ENCODE measurements around the gene SNX14.
"Not testable (repeated sequence)": the region's sequence is repeated elsewhere in the genome, so short reads cannot be mapped to it uniquely, and the experiment has no call there.

The SNX14 gene

DNA sequence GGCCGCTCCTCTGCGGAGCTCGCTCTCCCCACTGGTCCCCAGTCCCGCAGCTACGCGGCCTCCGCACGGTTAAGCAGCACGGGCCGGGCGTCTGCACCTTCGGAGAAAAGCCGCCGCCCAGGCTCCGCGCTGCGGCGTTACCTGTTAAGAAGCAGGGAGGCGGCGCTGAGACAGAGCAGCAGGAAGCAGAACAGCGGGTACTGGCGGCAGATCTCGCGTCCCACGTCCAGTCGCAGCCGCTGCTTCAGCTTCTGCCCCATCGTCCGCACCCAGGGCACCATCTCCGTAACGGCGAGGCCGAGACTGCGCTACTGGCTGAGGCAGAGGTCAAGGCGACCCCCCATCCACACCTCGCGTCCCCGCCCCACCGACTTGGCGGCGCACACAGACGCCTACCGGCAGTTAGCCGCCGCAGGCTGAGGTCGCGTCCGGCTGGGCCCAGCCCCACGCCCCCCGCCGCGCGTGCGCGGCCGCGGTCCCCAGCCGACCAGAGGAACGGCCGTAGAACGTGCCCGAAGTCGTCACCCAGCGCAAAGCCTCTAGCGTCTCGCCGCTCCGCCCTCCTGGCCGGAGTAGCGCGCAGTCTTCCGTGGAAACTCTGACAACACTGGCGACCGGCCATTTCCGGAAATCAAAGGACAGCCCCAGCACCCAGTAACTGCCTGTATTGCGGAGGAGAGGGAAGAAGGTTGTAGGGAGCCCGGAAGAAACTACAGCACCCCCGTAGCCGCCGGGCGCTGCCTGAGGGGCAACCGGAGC is at the start of gene SNX14:
Gene SNX14 (minus strand): TSS at position 421 of the 759 bp plus-strand sequence. CDS start 140 bp downstream, at position 281.
- peak; percentile 77 for DNase-seq

DNA sequence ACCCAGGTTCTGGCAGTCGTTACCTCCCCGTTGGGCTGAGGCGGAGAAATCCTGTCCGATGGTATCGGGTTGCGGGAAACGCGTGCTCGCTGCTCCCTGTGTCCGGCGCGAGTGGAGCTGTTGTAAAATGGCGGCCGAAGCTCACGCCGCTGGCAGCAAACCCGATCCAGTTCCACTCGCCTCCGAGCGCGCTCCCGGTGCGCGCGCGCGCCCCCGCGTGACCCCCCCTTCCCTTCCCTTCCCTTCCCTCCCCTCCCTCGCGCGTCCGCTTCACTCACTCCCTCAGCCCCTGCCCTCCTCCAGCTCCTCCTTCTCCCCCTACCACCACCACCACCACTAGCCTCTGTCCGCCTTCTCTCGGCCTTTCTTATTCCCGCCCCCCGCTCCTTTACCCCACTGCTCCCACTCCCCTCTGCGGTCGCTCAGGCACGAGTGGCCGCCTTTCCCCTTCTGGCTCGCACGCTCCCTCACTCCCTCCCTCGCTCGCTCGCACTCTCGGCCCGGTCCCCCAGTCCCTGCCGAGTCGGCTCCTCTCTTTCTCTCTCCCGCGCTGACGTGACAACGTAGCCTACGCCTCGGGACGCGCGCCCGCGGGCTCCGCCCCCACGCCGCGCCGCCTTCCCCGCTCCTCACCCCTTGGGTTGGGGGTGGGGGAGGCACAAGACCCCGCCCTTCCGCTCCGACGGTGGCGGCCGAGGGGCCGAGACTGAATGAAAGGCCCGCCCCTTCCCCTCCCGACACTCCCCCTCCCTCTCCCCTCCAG is 49.3 kb upstream of the SNX14 start, which contains the start of gene SYNCRIP:
Gene SYNCRIP (minus strand): TSS at position 113 of the 763 bp plus-strand sequence. CDS start 1,447 bp downstream, outside the sequence.
- DNase-seq = peak; percentile 99

DNA sequence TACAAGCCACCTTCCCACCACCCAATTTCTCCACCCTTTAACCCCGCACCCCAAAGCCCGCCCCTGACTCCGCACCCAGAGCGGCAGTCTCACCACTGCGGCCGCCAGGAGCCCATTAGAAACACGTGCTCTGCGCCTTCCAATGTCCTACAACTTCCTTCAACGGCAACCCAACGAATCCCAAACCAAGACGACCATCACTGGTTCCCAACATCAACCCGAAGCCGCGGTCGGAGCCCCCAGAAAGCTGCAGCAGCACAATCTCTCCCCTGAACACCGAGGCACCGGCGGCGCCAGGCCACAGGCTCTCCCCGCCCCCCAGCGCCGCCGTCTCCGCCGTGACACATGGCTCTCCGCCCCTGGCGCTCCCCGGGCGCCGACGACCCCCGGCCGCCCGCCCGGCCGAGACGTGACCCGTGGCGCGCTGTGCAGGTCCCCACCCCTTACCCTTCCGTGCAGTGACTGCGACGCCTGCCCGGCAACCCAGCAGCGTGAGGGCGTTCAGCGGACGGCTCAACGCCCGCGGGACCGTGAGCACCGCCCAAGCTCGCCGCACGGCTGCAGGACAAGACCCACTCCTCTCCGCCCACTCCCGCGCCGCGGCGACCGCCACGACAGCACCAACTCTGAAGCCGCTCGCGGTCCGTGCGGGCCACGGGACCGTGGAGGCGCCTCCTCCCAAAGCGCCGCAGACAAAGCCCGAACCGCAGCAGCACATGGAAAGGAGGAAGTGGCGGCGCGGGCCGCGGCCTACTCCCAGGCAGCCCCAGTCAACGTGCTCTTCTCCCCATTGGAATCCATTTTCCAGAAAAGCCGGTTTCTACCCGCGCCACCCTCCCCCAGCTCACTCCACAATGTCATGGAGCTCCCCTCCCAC is 48.5 kb upstream of the SNX14 start:
- DNase-seq = peak; percentile 61

DNA sequence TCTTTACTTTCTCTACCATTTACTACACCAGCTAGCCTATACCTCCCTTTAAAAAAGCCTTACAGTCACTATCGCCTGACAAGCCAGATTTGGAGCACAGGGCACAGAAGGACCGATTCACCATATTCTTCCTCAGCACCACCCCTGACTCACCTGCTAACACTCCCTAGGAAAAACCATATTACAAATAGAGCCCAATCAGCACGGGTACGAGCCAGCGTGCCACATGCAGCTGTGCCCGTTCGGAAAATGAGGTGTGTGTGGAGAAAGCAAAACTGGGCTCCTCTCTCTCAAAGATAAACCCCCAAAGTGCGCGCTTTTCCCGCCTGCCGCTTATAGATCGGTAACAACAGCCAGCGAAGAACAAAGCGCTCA is 47.9 kb upstream of the SNX14 start:
- DNase-seq = no peak

- DNase-seq = no peak
Observed at GRCh38 chr6:85640821-85641220, 47.2 kb upstream of the SNX14 start.

DNA sequence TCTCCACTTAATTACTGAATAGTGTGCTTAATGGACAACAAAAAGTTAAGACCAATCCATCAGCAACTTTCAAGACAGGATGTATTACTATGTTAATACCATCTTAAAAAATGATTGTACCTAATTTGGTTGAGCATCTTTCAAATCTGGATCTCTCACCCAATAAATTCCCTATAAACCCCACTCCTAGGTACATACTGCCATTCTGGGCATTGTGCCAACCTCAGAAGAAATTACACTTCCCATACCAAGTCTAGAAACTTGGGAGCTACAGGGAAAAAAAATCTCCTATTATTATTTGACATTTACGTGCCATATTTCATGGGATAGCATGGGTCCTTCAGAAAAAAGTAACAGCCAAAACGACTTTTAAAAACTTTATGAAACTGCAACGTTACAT is 43.9 kb upstream of the SNX14 start:
- no peak for DNase-seq

GRCh38 chr6:85632164-85632942 is 38.7 kb upstream of the SNX14 start:
- no peak for DNase-seq

DNA sequence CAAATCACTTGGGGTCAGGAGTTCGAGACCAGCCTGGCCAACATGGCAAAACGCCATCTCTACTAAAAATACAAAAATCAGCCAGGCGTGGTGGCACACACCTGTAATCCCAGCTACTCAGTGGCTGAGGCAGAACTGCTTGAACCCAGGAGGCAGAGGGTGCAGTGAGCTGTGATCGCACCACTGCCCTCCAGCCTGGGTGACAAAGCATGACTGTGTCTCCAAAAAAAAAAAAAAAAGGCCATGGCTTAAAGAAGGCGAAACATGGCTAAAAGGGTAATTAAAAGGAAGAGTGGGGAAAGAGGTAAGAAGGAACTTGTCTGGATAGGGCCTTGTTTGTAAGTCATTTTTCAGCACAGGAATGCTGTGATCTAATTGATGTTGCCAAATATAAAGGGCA is 37.5 kb upstream of the SNX14 start:
- not testable (repeated sequence) for DNase-seq

DNA sequence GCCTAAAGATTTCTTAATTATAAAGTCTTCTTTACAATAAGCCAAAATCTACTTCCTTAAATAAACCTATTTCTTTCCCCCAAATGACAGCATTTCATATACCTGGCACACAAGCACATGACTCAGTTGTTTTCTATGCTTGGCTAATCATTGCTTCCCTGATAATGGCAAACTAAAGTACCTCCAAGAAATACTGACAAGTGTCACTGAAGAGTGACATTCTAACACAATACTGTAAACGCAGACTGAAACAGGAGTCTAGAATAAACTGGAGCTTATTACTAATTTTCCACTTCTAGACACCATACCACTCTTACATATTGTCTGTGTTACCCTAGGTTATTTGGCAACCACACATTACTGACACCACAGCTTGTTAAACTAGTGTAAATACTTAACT is 34.7 kb upstream of the SNX14 start:
- DNase-seq = no peak

DNA sequence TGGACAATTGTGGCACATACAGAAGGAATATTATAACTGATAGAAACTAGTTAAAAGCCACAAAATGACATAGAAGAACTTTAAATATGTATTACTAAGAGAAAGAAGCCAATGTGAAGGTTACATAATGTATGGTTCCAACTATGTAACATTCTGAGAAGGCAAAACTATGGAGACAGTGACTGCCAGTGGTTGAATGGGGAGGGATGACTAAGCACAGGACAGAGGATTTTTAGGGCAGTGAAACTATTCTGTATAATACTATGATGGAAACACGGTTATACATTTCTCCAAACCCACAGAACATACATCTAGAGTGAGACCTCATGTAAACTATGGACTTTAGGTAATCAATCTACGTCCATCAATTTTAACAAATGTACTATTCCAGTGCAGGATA is 26.6 kb upstream of the SNX14 start:
- no peak for DNase-seq

DNA sequence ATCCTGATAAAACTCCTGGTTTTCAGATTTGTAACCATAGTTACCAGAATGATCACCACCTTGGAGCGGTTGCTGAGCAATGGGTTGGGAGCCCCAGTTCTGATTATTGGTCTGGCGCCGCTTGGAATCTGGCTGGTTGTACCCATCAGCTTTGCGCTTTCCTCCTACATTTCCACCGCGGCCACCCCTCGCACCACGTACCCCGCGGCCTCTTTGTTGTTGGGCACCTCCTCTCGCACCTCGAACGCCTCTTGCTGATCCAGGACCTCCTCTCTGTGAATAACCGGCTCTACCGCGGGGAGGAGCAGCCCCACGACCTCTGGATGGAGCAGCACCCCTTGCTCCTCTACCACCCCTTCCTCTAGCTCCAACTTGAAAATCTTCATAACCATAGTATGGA is 21.1 kb upstream of the SNX14 start:
- no peak for DNase-seq

DNA sequence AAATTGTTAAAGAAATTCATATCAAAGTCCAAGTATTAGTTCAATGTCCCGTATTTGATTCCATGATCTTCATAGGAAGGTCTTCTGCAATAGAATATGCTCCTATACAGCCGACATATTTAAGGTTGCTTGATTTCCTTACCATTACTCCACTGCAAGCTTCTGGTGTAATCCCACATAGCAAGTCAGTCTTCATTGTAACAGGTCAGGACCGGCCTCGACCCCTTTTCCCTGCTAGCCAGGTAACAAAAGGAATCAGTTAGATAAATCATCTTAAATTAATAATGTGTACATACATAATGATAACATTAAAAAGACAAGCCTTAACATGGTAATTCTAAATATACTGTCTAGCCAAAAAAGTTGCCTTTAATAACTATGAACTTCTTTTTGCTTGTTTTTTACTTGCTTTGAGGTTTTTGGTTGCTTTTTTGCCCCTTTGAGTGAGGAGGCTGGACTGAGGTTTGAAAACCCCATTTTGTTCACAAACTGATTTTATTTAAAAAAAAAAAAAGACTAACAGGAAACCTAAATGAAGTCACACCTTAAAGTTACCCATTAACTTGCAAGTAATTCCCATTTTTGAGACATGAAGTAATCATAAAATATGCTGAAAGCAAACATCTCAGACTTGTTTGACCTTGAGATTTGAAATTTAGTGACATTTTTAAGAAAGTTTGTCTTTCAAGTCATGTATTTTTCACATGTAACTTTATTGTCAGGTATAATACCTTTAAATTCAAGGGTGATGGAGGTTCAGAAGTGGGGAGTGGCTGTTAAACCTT is 19.2 kb upstream of the SNX14 start:
- no peak for DNase-seq

GRCh38 chr6:85610182-85610895 is 16.7 kb upstream of the SNX14 start:
- DNase-seq = no peak

DNA sequence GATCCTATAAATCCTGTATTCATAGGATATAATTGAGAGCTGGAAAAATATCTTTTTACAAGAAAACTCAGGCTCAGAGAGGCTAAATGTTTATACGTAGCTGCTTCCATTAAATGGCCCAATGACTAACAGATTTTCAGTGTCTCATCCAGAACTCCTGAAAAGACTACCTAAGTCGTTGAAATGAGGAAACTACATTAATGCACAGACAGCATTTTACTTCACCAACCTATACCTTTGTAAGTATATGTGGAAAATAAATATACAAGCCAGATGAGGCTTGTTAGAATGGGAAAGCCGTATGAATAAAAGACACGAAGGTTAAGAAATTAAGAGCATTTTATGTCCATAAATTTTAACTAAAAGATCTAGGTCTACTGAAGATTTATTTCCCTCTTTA is 8.4 kb upstream of the SNX14 start:
- no peak for DNase-seq

- no peak for DNase-seq
Observed at GRCh38 chr6:85600713-85601313, 7.2 kb upstream of the SNX14 start.

- no peak for DNase-seq
Observed at GRCh38 chr6:85594197-85594930, 706 bp upstream of the SNX14 start.

DNA sequence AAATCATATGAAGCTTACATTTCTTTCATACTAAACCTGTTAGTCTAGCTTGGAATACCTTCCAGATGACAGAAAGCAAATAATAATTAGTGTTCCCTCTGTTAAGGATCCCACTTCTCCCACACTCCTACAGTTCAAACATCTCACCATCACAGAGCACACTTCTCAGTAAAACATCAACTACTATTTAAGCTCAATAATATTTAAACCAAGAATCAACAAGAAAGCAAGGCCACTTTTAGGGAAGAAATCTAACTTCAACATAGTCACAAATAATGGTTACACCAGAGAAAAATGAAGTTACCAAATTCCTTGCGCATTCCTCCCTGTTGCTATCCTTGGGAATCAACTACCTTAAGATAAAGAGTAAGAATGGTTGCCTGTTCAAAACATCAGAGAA is 1.6 kb downstream of the SNX14 start:
- no peak for DNase-seq

DNA sequence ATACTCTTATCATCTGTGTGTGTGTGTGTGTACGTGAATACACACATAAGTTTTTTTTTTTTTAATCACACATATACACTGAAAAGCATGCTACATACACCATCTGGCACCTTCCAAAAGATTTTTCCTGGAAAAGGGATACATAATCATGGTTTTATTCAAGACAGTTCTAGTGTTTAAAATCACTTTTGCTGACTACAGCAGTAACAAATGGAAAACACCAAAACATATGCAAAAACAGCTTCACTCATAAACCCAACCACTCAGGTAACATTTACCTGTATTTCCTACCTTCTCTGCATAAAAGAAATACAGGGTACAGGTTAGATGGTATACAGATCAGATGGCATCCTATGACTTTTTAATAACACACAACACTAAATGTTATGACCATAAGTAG is 2.5 kb downstream of the SNX14 start:
- no peak for DNase-seq

DNA sequence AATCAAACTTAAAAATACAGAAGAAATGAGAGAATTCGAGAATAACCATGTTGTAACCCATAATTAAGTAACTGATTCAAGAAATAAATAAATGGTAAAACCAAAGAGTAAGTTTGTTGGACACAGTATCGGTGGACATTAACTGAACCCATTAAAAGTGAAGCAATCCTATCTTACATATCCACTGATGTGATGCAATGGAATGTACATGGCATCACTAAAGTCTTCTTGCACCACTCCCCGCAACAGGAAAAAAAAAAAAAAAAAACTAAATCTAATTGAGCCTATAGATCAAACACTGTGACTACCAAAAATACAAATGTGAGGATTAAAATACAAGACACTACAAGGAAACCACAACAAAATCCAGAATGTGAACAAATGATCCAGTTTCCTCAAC is 7.9 kb downstream of the SNX14 start:
- no peak for DNase-seq

DNA sequence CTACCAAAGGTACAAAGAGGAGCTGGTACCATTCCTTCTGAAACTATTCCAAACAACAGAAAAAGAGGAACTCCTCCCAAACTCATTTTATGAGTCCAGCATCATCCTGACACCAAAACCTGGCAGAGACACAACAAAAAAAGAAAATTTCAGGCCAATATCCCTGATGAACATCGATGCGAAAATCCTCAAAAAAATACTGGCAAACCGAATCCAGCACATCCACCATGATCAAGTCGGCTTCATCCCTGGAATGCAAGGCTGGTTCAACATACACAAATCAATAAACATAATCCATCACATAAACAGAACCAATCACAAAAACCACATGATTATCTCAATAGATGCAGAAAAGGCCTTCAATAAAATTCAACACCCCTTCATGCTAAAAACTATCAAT is 10.8 kb downstream of the SNX14 start:
- not testable (repeated sequence) for DNase-seq

Measured in activated CD8-positive, alpha-beta memory T cell treated with anti-CD3 and anti-CD28 coated beads, Interleukin-2, amount 50 U/mL, for 4 hours (primary cell).